Activated T-helper 17 cell treated with anti-CD3 and anti-CD28 coated beads, Interleukin-2, amount 50 U/mL, for 72 hours (primary cell): Measurements from ENCODE around the gene CRBN. TPM values are rescaled to one million over a fixed set of nuclear protein-coding genes. Genes with fewer than 3 reads are reported as not detected.

Source experiments
- ATAC-seq: fragments of 150-1000 bp; cut with Tn5 transposase; replicated peaks from 2 replicates; pipeline ENCODE4 v1.10.0; 2021; ENCODE audit warnings: mild to moderate bottlenecking, moderate library complexity
- H3K27ac Mint-ChIP-seq: one replicate; pipeline ENCODE4 v1.8.0; 2022; ENCODE audit warnings: mixed read lengths
- H3K27me3 Mint-ChIP-seq: one replicate; pipeline ENCODE4 v1.8.0; 2022; ENCODE audit warnings: mixed read lengths
- H3K36me3 Mint-ChIP-seq: one replicate; pipeline ENCODE4 v1.8.0; 2022; ENCODE audit warnings: low read depth, mild to moderate bottlenecking, mixed read lengths
- H3K4me1 Mint-ChIP-seq: one replicate; pipeline ENCODE4 v1.8.0; 2022; ENCODE audit warnings: mixed read lengths
- H3K4me3 Mint-ChIP-seq: one replicate; pipeline ENCODE4 v1.8.0; 2022; ENCODE audit warnings: mild to moderate bottlenecking, mixed read lengths
- H3K9me3 Mint-ChIP-seq: one replicate; pipeline ENCODE4 v1.8.0; 2022; ENCODE audit warnings: mixed read lengths
- total RNA-seq, 2 donors: library from RNA; stranded (reverse); gene quantifications; one replicate each; pipeline ENCODE4 v1.2.3, GENCODE V29; 2022

Gene CRBN
- total RNA-seq, 2 donors from 2014 or later: 43.9 to 50.4 TPM

DNA sequence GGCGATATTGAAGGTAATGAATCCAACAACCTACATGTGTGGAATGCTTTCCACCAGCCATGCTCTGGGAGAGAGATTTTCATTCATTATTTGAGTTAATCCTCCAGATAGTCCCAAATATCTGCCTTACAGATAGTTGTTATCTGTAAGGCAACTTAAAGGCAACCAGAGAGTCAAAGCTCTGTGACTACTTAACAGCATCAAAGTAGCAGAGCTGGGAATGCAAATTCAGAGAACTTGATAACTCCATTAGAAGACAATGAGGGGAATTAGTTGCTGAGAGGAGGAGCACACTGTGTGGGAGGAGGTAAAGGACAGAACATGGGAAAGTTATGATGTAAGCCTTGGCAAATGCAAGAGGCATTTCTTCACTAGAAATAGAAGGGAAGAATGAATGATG is 10.5 kb upstream of the CRBN start:
- H3K4me3 Mint-ChIP-seq: no peak overlapping the region
- peaks cover 24% of the 10 kb centered on the region for H3K4me1 Mint-ChIP-seq
- H3K36me3 Mint-ChIP-seq: no peaks in the 10 kb centered on the region
- no peak overlapping the region for H3K27ac Mint-ChIP-seq
- H3K27me3 Mint-ChIP-seq: no peaks in the 10 kb centered on the region
- peaks cover 3% of the 10 kb centered on the region for H3K9me3 Mint-ChIP-seq
- ATAC-seq: no peak

DNA sequence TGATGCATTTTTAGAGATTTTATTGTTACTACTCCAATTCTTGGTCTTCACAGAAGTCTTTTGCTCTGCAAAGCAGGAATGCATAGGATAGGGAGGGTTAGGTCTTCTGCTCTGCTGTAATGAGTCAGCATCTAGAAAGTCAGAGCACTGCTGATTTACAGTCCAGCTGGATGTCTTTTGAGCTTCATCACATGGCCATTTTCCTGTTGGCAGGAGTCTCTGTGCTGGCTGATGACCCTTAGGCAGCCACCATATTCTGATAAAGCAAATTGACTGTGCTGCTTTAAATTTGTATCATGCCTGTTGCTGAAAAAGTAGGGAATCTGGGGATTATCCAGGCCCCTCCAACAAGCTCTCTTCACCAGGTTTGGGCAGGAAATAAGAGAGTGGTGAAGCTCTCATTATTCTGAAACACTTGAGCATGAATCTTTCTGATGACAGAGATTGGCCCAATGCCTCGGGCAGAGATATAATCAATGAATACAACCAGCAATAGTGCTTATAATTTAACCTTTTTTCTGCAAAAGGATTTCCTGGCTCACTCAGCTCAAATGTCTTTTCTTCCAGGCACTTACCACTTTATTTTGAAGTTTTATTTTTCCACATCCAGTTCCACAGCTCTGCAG is 9.7 kb upstream of the CRBN start:
- no peak for ATAC-seq
- Mint-ChIP-seq H3K27ac (no peak overlapping the region), H3K36me3 (no peaks in the 10 kb centered on the region), H3K27me3 (no peaks in the 10 kb centered on the region), H3K9me3 (peaks cover 3% of the 10 kb centered on the region), H3K4me1 (peaks cover 24% of the 10 kb centered on the region), H3K4me3 (no peak overlapping the region)

DNA sequence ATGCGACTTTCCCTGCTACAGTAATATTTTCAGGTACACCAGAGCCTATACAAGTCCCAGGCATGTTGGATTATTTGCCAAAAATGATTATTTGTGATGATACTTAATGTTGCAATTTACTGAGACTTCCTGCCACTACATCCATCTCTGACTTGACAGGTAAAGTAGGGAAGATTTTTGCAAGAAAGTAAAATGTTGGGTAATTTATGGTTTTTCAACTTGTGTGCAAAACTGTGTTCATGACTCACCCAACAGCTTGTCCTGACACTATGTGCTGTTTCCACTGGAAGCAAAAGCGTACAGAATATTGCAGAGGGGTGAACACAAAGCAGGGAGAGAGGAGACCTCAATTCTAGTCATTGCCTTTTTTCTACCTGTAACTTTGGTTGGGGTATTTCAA is 5.4 kb upstream of the CRBN start:
- Mint-ChIP-seq H3K4me1 (peaks cover 4% of the 10 kb centered on the region), H3K36me3 (no peaks in the 10 kb centered on the region), H3K27me3 (no peaks in the 10 kb centered on the region), H3K9me3 (peaks cover 3% of the 10 kb centered on the region), H3K27ac (no peak overlapping the region), H3K4me3 (no peak overlapping the region)
- no peak for ATAC-seq

DNA sequence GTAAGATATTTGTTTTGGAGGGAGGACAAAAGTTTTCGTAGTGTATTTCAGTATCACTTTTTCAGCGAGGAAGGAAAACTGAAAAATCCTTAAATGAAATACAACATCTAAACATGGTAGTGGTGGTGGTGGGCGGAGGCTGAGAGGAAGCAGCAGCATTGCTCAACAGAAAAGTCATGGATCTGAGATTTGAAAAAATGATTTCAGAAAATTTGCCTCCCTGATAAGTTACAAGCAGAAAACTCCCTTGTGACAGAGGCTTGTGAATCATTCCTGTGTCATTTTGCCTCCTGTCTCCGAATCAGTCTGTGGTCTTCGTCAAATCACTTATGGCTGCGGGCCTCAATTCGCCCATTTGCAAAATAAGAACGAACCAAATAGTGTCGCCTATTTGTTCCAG is 965 bp upstream of the CRBN start:
- Mint-ChIP-seq H3K27ac (no peak overlapping the region), H3K4me1 (peaks cover 26% of the 10 kb centered on the region), H3K4me3 (peak overlapping the region; percentile 95), H3K36me3 (peaks cover 27% of the 10 kb centered on the region), H3K27me3 (no peaks in the 10 kb centered on the region), H3K9me3 (no peaks in the 10 kb centered on the region)
- no peak for ATAC-seq

DNA sequence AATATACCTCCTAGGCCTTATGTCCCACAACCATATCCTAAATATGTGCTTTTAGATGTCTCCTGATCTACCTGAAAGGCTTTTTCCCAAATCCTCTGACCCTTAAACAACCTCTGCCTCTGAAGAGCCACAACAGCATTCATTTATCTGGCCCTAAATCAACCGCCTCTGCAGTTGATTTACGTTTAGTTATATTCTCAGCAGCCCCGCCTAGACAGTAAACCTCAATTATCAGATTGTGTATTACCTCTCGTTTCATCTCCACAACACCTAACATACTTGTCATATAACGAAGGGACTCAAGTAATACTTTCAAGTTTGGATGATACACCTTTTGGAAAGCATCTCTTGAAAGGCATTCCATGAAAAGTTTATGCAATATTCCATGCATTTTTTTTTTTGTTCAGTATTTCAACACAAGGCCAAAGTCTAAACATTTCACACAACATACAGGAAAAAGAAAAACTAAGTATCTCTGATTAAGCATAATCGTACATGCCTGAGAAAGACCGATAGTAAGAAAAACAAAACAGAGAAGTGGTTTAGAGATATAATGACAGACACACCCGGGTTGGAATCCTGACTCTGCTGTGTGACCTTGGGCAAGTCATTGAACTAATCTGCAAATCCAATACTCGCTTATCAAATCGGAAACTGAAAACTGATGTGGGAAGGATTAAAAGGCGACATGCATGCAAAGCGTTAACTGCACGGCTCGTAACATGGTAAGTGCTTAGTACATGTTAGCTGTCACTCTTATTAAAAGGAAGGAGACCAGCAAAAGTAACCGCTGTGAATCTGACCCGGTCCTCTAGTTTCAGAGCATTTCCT is 778 bp downstream of the CRBN start:
- peak overlapping the region; percentile 89 for H3K27ac Mint-ChIP-seq
- H3K9me3 Mint-ChIP-seq: no peaks in the 10 kb centered on the region
- ATAC-seq: peak; percentile 38
- no peaks in the 10 kb centered on the region for H3K27me3 Mint-ChIP-seq
- H3K4me3 Mint-ChIP-seq: peak overlapping the region; percentile 95
- peaks cover 45% of the 10 kb centered on the region for H3K36me3 Mint-ChIP-seq
- peaks cover 34% of the 10 kb centered on the region for H3K4me1 Mint-ChIP-seq

DNA sequence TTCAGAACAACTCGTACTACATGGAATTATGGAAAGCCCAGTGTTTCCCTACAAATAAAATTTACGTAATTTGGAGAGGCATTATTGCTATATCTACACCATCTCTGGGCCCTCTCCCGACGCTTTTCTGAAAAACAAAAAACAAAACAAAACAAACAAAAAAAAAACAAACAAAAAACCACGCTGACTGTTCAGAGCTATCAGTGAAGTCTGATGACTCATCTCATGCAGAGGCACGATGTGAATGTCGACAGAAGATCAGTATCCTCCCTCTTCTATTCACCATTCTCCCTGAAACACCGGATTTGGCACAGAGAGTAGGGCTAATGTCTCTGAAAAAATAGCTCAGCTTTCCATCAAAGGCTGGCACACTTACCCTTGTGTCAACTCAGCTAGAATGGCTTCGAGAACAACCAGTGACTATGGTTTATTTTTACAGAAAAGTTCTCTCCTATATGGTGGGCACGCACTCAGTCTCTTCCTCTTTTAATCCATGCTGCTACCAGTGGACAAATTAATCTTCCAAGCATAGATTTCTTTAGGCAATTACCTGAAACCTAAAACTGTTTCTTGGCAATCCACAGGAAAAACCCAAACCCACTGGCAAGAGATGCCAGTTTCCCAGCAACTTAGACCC is 1.5 kb downstream of the CRBN start:
- peaks cover 52% of the 10 kb centered on the region for H3K36me3 Mint-ChIP-seq

DNA sequence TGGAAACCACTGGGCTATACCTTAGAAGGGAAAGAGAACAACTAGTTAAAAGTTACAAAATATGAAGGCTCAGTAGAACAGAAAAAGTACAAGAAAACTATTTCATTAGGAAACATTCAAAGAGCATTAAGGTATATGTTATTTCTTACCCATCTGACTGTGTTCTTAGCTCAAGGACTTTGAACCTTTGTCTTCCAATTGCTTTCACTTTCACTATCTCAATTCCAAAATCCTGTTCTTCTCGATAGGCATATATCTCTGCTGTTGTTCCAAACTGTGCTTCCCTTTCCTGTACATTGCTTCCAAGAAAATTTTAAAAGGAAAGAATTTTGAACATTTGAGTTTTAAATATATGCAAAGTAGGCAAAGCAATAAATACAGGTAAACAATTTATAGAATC is 6.9 kb downstream of the CRBN start:
- no peaks in the 10 kb centered on the region for H3K27me3 Mint-ChIP-seq
- H3K27ac Mint-ChIP-seq: peak overlapping the region; percentile 88
- H3K4me3 Mint-ChIP-seq: peak overlapping the region; percentile 79
- no peaks in the 10 kb centered on the region for H3K9me3 Mint-ChIP-seq
- ATAC-seq: no peak
- H3K4me1 Mint-ChIP-seq: peaks cover 34% of the 10 kb centered on the region
- peaks cover 91% of the 10 kb centered on the region for H3K36me3 Mint-ChIP-seq

More for the DNA sequence above, 1.5 kb downstream of the CRBN start:
- H3K27me3 Mint-ChIP-seq: no peaks in the 10 kb centered on the region
- H3K9me3 Mint-ChIP-seq: no peaks in the 10 kb centered on the region
- peak overlapping the region; percentile 89 for H3K27ac Mint-ChIP-seq
- H3K4me1 Mint-ChIP-seq: peaks cover 37% of the 10 kb centered on the region
- peak; percentile 22 for ATAC-seq
- peak overlapping the region; percentile 95 for H3K4me3 Mint-ChIP-seq

DNA sequence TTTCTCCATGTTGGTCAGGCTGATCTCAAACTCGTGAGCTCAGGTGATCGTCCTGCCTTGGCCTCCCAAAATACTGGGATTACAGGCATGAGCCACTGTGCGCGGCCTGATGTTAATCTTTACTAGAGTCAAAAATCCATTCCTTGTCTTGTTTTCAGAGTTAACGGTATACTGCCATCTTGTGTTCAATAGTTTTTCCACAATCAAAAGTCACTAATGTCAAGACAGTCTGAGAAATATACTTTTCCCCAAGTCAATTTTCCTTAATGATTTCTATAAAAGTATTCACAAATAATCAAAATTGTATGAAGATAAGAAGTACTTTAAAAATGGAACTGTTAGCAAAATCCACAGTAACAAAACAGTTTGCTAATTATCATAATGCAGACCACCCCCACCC is 8.5 kb downstream of the CRBN start:
- Mint-ChIP-seq H3K27ac (peak overlapping the region; percentile 54), H3K4me1 (peaks cover 21% of the 10 kb centered on the region), H3K4me3 (peak overlapping the region; percentile 79), H3K36me3 (peaks cover 94% of the 10 kb centered on the region), H3K27me3 (no peaks in the 10 kb centered on the region), H3K9me3 (no peaks in the 10 kb centered on the region)
- peak; percentile 54 for ATAC-seq

DNA sequence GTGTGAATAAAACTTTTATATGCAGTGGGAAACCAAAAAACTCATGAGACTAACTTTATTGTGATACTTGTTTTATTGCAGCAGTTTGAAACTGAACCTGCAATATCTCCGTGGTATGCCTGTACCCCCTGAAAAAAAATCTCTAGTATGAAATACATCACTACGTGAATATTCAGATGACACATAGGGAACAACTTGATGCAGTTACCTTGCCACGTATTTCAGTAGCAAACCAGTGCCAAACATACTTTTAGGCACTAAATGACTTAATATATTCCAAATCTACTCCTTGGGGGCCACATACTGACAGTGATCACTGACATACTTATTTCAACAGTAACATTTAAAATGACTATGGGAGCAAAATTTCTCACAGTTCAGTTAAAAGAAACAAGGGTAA is 13.8 kb downstream of the CRBN start:
- Mint-ChIP-seq H3K9me3 (no peaks in the 10 kb centered on the region), H3K4me3 (peak overlapping the region; percentile 56), H3K27me3 (no peaks in the 10 kb centered on the region), H3K4me1 (peaks cover 23% of the 10 kb centered on the region), H3K36me3 (peaks cover 94% of the 10 kb centered on the region), H3K27ac (peak overlapping the region; percentile 68)
- peak; percentile 64 for ATAC-seq

DNA sequence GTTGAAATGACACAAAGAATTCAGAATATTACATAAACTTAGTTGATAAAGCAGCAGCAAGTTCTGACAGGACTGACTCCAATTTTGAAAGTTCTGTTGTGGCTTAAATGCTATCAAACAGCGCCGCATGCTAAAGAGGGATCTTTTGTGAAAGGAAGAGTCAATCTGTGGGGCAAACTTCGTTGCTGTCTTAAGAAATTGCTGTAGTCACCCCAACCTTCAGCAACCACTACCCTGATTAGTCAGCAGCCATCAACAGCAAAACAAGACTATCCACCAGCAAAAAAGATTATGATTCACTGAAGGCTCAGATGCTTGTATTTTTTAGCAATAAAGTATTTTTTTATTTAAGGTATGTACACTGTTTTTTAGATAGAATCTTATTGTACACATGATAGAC is 14.2 kb downstream of the CRBN start:
- H3K9me3 Mint-ChIP-seq: no peaks in the 10 kb centered on the region
- H3K27me3 Mint-ChIP-seq: no peaks in the 10 kb centered on the region
- peak; percentile 86 for ATAC-seq
- H3K4me1 Mint-ChIP-seq: peaks cover 23% of the 10 kb centered on the region
- peak overlapping the region; percentile 68 for H3K27ac Mint-ChIP-seq
- peak overlapping the region; percentile 56 for H3K4me3 Mint-ChIP-seq
- peaks cover 94% of the 10 kb centered on the region for H3K36me3 Mint-ChIP-seq

DNA sequence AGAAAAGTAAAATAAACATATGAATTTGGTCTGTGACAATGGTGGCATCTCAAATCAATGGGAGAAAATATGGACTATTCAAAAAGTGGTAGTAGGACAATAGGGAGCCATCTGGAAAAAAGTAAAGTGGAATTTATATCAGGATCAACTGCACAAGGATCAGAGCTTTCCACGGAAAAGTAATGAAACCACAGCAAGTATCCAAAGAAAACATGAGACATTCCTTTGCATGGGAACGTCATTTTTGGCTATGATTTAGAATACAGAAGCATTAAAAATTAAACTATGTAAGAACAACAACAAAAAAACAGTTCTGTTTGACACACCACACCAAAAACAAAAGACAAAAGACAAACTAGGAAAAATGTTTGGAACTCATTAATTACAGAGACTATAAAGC is 18.7 kb downstream of the CRBN start:
- Mint-ChIP-seq H3K36me3 (peaks cover 100% of the 10 kb centered on the region), H3K4me3 (no peak overlapping the region), H3K27ac (peak overlapping the region; percentile 68), H3K27me3 (no peaks in the 10 kb centered on the region), H3K9me3 (no peaks in the 10 kb centered on the region), H3K4me1 (peaks cover 20% of the 10 kb centered on the region)
- no peak for ATAC-seq

DNA sequence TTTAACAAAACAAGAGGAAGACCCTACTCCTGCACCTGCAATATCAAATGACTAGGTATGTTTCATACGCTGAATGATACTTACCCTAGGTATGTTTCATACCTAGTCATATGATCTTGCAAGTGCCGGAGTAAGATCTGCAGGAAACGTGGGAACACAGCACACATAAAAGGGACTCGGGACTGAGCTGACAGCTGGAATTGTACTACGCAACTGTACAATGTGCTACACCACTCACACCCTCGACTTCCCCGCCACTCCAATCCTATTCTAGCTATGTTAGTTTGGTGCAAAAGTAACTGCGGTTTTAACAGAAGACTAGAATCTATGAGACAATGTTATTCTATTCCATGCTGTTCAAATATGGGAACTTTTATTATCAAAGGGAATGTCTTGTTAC is 22.0 kb downstream of the CRBN start:
- Mint-ChIP-seq H3K9me3 (no peaks in the 10 kb centered on the region), H3K27me3 (no peaks in the 10 kb centered on the region), H3K27ac (peak overlapping the region; percentile 42), H3K36me3 (peaks cover 100% of the 10 kb centered on the region), H3K4me3 (no peak overlapping the region), H3K4me1 (peaks cover 10% of the 10 kb centered on the region)
- no peak for ATAC-seq

DNA sequence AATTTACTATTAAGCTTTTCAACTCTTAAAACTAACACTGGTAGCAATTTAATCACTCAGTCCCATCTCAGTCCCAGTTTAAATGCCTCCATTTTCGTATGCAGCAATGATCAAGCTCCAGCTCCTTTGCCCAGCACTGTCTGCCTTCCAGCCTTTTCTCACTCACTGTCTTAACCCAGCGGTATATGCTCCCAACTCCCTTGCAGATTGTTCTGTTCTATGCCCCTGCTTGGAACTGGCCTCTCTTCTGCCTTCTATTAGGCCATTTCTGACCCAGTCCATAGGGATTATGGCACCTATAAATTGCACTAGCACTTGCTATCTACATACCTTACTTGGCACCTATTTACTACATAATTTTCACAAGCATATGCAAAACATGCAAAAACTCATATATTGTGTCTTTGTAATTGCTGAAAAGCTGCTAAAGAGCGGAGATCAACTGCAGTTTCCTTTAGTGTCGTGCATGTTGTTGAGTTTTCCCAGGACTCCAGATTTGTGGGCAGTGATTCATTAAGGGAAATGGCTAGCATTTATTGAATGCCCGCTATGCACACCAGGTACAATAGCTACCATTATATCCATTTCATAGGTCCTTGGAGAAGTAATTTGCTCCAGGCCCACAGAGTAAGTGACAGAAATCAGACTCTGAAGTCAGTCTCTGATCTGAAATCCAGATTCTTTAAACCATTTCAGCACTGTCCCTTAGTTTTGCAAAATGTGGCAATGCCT is 24.4 kb downstream of the CRBN start:
- Mint-ChIP-seq H3K9me3 (no peaks in the 10 kb centered on the region), H3K4me1 (peaks cover 8% of the 10 kb centered on the region), H3K4me3 (no peak overlapping the region), H3K27ac (peak overlapping the region; percentile 53), H3K27me3 (no peaks in the 10 kb centered on the region), H3K36me3 (peaks cover 100% of the 10 kb centered on the region)
- ATAC-seq: no peak

DNA sequence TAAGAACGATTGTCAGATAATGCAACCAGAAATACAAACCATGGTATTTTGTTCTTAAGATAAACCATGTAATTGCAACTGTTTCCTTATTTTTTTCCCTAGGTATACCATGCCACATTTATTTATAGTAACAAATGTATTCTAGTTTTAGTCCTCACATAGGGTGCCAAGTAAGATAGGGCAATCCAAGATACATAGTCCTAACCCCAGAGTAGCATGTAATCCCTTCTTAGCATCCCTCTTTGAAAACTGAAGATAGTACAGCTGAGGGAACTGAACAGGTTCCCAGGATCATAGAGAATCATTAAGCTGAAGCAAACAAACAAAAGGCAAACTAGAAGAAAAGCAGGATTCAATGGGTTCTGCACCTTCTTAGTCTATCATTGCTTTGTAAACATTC is 28.0 kb downstream of the CRBN start:
- H3K4me3 Mint-ChIP-seq: no peak overlapping the region
- no peaks in the 10 kb centered on the region for H3K9me3 Mint-ChIP-seq
- no peak overlapping the region for H3K27ac Mint-ChIP-seq
- ATAC-seq: no peak
- peaks cover 8% of the 10 kb centered on the region for H3K4me1 Mint-ChIP-seq
- peaks cover 99% of the 10 kb centered on the region for H3K36me3 Mint-ChIP-seq
- no peaks in the 10 kb centered on the region for H3K27me3 Mint-ChIP-seq
